IMR-90 (cell line): ENCODE measurements around the gene NELL1.

Source experiments
- RCOR1 ChIP-seq: IDR thresholded peaks from 2 replicates; pipeline ENCODE4 v1.6.1; 2012; ENCODE audit warnings: mild to moderate bottlenecking, low read length, improper control_type of control experiment; ENCODE audit not compliant: insufficient replicate concordance
- TF ChIP-seq, protein P1 (sequence below): conservative IDR thresholded peaks from 2 replicates; pipeline ENCODE4 v1.5.1; 2012; ENCODE audit warnings: mild to moderate bottlenecking, low read depth, low read length, improper control_type of control experiment

DNA sequence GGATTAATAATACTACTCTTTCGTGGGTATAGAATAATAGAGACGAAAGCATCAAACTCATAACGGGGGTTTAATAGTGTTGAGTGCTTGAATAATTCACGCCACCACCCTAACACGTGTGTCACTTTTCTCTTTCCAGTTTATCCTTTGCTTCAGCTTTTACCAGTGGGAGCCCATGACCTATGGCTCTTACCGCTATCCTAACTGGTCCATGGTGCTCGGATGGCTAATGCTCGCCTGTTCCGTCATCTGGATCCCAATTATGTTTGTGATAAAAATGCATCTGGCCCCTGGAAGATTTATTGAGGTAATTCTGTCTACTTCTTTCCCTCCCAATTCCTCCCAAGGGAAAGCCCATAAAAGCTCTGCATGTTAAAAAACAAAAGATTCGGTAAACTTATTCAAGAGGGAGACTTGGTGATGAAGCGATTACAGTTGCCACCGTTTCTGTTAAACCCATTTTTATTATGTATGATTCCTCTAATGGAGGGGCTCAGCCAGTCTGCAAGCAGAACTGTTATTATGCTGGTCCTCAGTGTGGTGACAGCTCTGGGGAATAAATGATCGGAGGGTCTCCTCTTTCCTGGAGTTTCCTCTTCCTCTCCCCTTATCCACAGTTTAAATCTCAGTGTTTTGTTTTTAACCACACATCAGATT is 17.1 kb upstream of the NELL1 start:
- TF ChIP-seq, protein P1, sequence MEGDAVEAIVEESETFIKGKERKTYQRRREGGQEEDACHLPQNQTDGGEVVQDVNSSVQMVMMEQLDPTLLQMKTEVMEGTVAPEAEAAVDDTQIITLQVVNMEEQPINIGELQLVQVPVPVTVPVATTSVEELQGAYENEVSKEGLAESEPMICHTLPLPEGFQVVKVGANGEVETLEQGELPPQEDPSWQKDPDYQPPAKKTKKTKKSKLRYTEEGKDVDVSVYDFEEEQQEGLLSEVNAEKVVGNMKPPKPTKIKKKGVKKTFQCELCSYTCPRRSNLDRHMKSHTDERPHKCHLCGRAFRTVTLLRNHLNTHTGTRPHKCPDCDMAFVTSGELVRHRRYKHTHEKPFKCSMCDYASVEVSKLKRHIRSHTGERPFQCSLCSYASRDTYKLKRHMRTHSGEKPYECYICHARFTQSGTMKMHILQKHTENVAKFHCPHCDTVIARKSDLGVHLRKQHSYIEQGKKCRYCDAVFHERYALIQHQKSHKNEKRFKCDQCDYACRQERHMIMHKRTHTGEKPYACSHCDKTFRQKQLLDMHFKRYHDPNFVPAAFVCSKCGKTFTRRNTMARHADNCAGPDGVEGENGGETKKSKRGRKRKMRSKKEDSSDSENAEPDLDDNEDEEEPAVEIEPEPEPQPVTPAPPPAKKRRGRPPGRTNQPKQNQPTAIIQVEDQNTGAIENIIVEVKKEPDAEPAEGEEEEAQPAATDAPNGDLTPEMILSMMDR, result no peak
- no peak for TF ChIP-seq RCOR1
